Neuronal stem cell (in vitro differentiated cells): ENCODE measurements around the gene TJP1.
"Not testable (repeated sequence)": the region's sequence is repeated elsewhere in the genome, so short reads cannot be mapped to it uniquely, and the experiment has no call there.

ENCODE experiments used
- DNase-seq: peaks from one replicate; pipeline ENCODE4 v3.0.0-alpha.2; 2013; ENCODE audit warnings: low spot score
- H2AFZ ChIP-seq: one replicate; pipeline ENCODE4 v1.6.1; 2013; ENCODE audit warnings: mild to moderate bottlenecking, low read length, inconsistent platforms
- H2AK5ac ChIP-seq: 2 replicates; pipeline ENCODE4 v1.6.1; 2013; ENCODE audit warnings: low read depth, mild to moderate bottlenecking, inconsistent platforms, low read length, moderate library complexity, mixed read lengths
- H2BK120ac ChIP-seq: 2 replicates; pipeline ENCODE4 v1.6.1; 2013; ENCODE audit warnings: low read depth, mild to moderate bottlenecking, inconsistent platforms, low read length, moderate library complexity, mixed read lengths
- H2BK12ac ChIP-seq: one replicate; pipeline ENCODE4 v1.6.1; 2013; ENCODE audit warnings: low read length, inconsistent platforms
- H2BK15ac ChIP-seq: 2 replicates; pipeline ENCODE4 v1.6.1; 2013; ENCODE audit warnings: mild to moderate bottlenecking, low read length, inconsistent platforms, mixed read lengths
- H2BK5ac ChIP-seq: one replicate; pipeline ENCODE4 v1.6.1; 2013; ENCODE audit warnings: inconsistent platforms, mild to moderate bottlenecking, low read length, moderate library complexity
- H3K14ac ChIP-seq: one replicate; pipeline ENCODE4 v1.6.1; 2013; ENCODE audit warnings: low read length, inconsistent platforms
- H3K18ac ChIP-seq: 2 replicates; pipeline ENCODE4 v1.6.1; 2013; ENCODE audit warnings: low read length, inconsistent platforms
- H3K23ac ChIP-seq: 2 replicates; pipeline ENCODE4 v1.6.1; 2013; ENCODE audit warnings: low read depth, mild to moderate bottlenecking, mixed read lengths, low read length, inconsistent platforms; ENCODE audit not compliant: poor library complexity
- H3K27ac ChIP-seq: replicated peaks from 3 replicates; pipeline ENCODE4 v1.5.1; 2013; ENCODE audit warnings: low read length, inconsistent platforms
- H3K27me3 ChIP-seq, 3 experiments: 2 replicates each; pipeline ENCODE4 v1.6.1; 2013; ENCODE audit warnings: low read length in 3 of 3, mild to moderate bottlenecking in 2 of 3, inconsistent platforms in 1 of 3, low read depth in 1 of 3, mixed read lengths in 1 of 3, moderate library complexity in 1 of 3; ENCODE audit not compliant: control insufficient read depth in 3 of 3, insufficient read depth in 3 of 3
- H3K36me3 ChIP-seq, 2 donors: replicated peaks in 1 of 2; 2 replicates each; pipeline ENCODE4 v1.6.1; 2013; ENCODE audit warnings: low read length in 2 of 2; ENCODE audit not compliant: control insufficient read depth in 2 of 2, insufficient read depth in 2 of 2
- H3K4ac ChIP-seq: 2 replicates; pipeline ENCODE4 v1.6.1; 2013; ENCODE audit warnings: inconsistent platforms, mild to moderate bottlenecking, low read length, moderate library complexity
- H3K4me1 ChIP-seq, 2 donors: 1 replicate in 1 of 2; 2 replicates in 1 of 2; pipeline ENCODE4 v1.6.1; 2013; ENCODE audit warnings: low read length in 2 of 2, low read depth in 1 of 2; ENCODE audit not compliant: control insufficient read depth in 2 of 2, insufficient read depth in 1 of 2
- H3K4me2 ChIP-seq: one replicate; pipeline ENCODE4 v1.6.1; 2013; ENCODE audit warnings: mild to moderate bottlenecking, low read length, inconsistent platforms; ENCODE audit not compliant: insufficient read depth, poor library complexity, severe bottlenecking
- H3K4me3 ChIP-seq, 2 donors: 2 replicates each; pipeline ENCODE4 v1.5.1; 2013; ENCODE audit warnings: low read length in 2 of 2, mild to moderate bottlenecking in 2 of 2, inconsistent platforms in 1 of 2, moderate library complexity in 1 of 2
- H3K79me1 ChIP-seq: one replicate; pipeline ENCODE4 v1.6.1; 2013; ENCODE audit warnings: low read depth, mild to moderate bottlenecking, inconsistent platforms, low read length, moderate library complexity
- H3K9ac ChIP-seq: one replicate; pipeline ENCODE4 v1.6.1; 2013; ENCODE audit warnings: mild to moderate bottlenecking, low read depth, low read length, inconsistent platforms; ENCODE audit not compliant: poor library complexity
- H3K9me3 ChIP-seq, 2 donors: replicated peaks in 1 of 2; 2 replicates each; pipeline versions ENCODE3 to v1.6.1; 2013; ENCODE audit warnings: low read length in 2 of 2, mild to moderate bottlenecking in 2 of 2, inconsistent platforms in 1 of 2, low read depth in 1 of 2, mixed read lengths in 1 of 2, moderate library complexity in 1 of 2; ENCODE audit not compliant: control insufficient read depth in 2 of 2, insufficient read depth in 1 of 2
- H4K8ac ChIP-seq: one replicate; pipeline ENCODE4 v1.6.1; 2013; ENCODE audit warnings: low read depth, mild to moderate bottlenecking, inconsistent platforms, low read length, moderate library complexity
- H4K91ac ChIP-seq: one replicate; pipeline ENCODE4 v1.6.1; 2013; ENCODE audit warnings: low read length, low read depth, mild to moderate bottlenecking, inconsistent platforms; ENCODE audit not compliant: poor library complexity
- WGBS, 2 donors: extraction: QIAGEN DNeasy Blood & Tissue Kit; methylation state at CpG; one replicate each; pipeline ENCODE4 v1.1.7; 2013; ENCODE audit warnings: missing lambda C conversion rate in 2 of 2, mixed read lengths in 1 of 2; ENCODE audit not compliant: insufficient read length in 2 of 2, insufficient replicate concordance in 1 of 2; ENCODE audit errors: extremely low coverage in 2 of 2; 5-methylcytosine and 5-hydroxymethylcytosine counted together

Gene TJP1

GRCh38 chr15:29817455-29817854 is 4.8 kb downstream of the TJP1 start:
- not testable (repeated sequence) for H4K8ac ChIP-seq, H2BK15ac ChIP-seq, H3K27ac ChIP-seq, H2AFZ ChIP-seq, H3K79me1 ChIP-seq, H3K4me3 ChIP-seq, H2BK5ac ChIP-seq, H3K4ac ChIP-seq, H3K4me1 ChIP-seq, H3K14ac ChIP-seq, H3K36me3 ChIP-seq, H3K23ac ChIP-seq, H3K9me3 ChIP-seq, H4K91ac ChIP-seq, DNase-seq, H2BK120ac ChIP-seq, H3K9ac ChIP-seq, H3K18ac ChIP-seq, H2AK5ac ChIP-seq, H2BK12ac ChIP-seq, H3K27me3 ChIP-seq, H3K4me2 ChIP-seq
- no CpG with 5 or more reads among the region's 3 CpGs for WGBS, 2 donors

- H2BK5ac ChIP-seq = no peak overlapping the region
- no peak overlapping the region for H2BK12ac ChIP-seq
- H3K23ac ChIP-seq = no peak overlapping the region
- H3K14ac ChIP-seq = no peak overlapping the region
- no peaks in the 10 kb centered on the region for H3K27me3 ChIP-seq
- DNase-seq = no peak
- peaks cover 2% of the 10 kb centered on the region for H3K79me1 ChIP-seq
- no peak overlapping the region for H3K9ac ChIP-seq
- H3K4ac ChIP-seq = no peak overlapping the region
- WGBS, 2 donors = no CpG with 5 or more reads among the region's 3 CpGs
- no peak overlapping the region for H2AFZ ChIP-seq
- H3K9me3 ChIP-seq = peaks cover 0 to 8% of the 10 kb centered on the region in 2 donors
- H4K8ac ChIP-seq = no peak overlapping the region
- H2BK15ac ChIP-seq = no peak overlapping the region
- no peak overlapping the region for H3K4me3 ChIP-seq
- no peaks in the 10 kb centered on the region for H3K36me3 ChIP-seq
- no peak overlapping the region for H3K27ac ChIP-seq
- H2AK5ac ChIP-seq = no peak overlapping the region
- H2BK120ac ChIP-seq = no peak overlapping the region
- H3K4me2 ChIP-seq = no peak overlapping the region
- H4K91ac ChIP-seq = no peak overlapping the region
- H3K4me1 ChIP-seq = peaks cover 1 to 6% of the 10 kb centered on the region in 2 donors
- no peak overlapping the region for H3K18ac ChIP-seq
Observed at GRCh38 chr15:29815000-29815710, 7.1 kb downstream of the TJP1 start.

- no peak overlapping the region for H3K27ac ChIP-seq
Observed at GRCh38 chr15:29813009-29813408, 9.3 kb downstream of the TJP1 start.

GRCh38 chr15:29812384-29812694 is 9.9 kb downstream of the TJP1 start:
- Histone ChIP-seq H3K27me3 (no peaks in the 10 kb centered on the region), H2AFZ (no peak overlapping the region), H3K23ac (no peak overlapping the region), H3K14ac (no peak overlapping the region), H3K18ac (no peak overlapping the region), H2BK5ac (no peak overlapping the region), H3K9me3 (no peaks in the 10 kb centered on the region), H4K91ac (no peak overlapping the region), H3K36me3 (no peaks in the 10 kb centered on the region), H2BK15ac (no peak overlapping the region), H3K4me3 (no peak overlapping the region), H2BK12ac (no peak overlapping the region), H3K27ac (no peak overlapping the region), H3K9ac (no peak overlapping the region), H4K8ac (no peak overlapping the region), H3K4ac (no peak overlapping the region), H3K4me2 (no peak overlapping the region), H2BK120ac (no peak overlapping the region), H3K79me1 (peaks cover 2% of the 10 kb centered on the region), H2AK5ac (no peak overlapping the region), H3K4me1 (peaks cover 1 to 6% of the 10 kb centered on the region in 2 donors)
- WGBS, 2 donors = no CpG with 5 or more reads among the region's 2 CpGs
- DNase-seq = no peak

More at GRCh38 chr15:29813009-29813408, 9.3 kb downstream of the TJP1 start:
- no peak overlapping the region for H2BK15ac ChIP-seq
- H3K36me3 ChIP-seq = no peaks in the 10 kb centered on the region
- H3K79me1 ChIP-seq = peaks cover 2% of the 10 kb centered on the region
- no peak overlapping the region for H4K8ac ChIP-seq
- H3K23ac ChIP-seq = no peak overlapping the region
- H2AFZ ChIP-seq = no peak overlapping the region
- no peak overlapping the region for H3K14ac ChIP-seq
- peaks cover 0 to 6% of the 10 kb centered on the region in 2 donors for H3K9me3 ChIP-seq
- peaks cover 1 to 6% of the 10 kb centered on the region in 2 donors for H3K4me1 ChIP-seq
- H3K4me3 ChIP-seq = no peak overlapping the region
- no peak overlapping the region for H2BK120ac ChIP-seq
- no peak overlapping the region for H3K4ac ChIP-seq
- no peak overlapping the region for H2BK12ac ChIP-seq
- H2BK5ac ChIP-seq = no peak overlapping the region
- no peak for DNase-seq
- no peak overlapping the region for H2AK5ac ChIP-seq
- no peak overlapping the region for H3K18ac ChIP-seq
- no peak overlapping the region for H3K4me2 ChIP-seq
- H4K91ac ChIP-seq = no peak overlapping the region
- H3K27me3 ChIP-seq = no peaks in the 10 kb centered on the region
- no peak overlapping the region for H3K9ac ChIP-seq
